Naive thymus-derived CD8-positive, alpha-beta T cell (primary cell): ENCODE results near the gene CYTL1. TPM values are rescaled to one million over a fixed set of nuclear protein-coding genes. Genes with fewer than 3 reads are reported as not detected.

ENCODE experiments used
- ATAC-seq, 2 donors: fragments of 150-1000 bp; cut with Tn5 transposase in 1 of 2; sonication (Bioruptor Pico), chemical (Tn5 transposase) in 1 of 2; 1 replicate in 1 of 2; 2 replicates in 1 of 2; pipeline ENCODE4 v1.10.0; 2021; ENCODE audit warnings: mild to moderate bottlenecking in 2 of 2, moderate library complexity in 2 of 2
- POLR2A ChIA-PET: fragments of 350-600 bp; sonication (Branson Sonifier 250); formaldehyde crosslinking; loops from one replicate; lab custom pipeline; 2021; ENCODE audit warnings: antibody characterized with exemption; lab: Charles Lee
- DNase-seq, 10 donors: peaks; one replicate each; pipeline versions ENCODE4 v3.0.0 to v3.0.0-alpha.2; 2020 to 2022
- H3K27ac Mint-ChIP-seq, 10 donors: one replicate each; pipeline ENCODE4 v1.8.0; 2020 to 2022; ENCODE audit warnings: mild to moderate bottlenecking in 10 of 10, mixed read lengths in 10 of 10, moderate library complexity in 4 of 10, inconsistent platforms in 1 of 10
- H3K27me3 Mint-ChIP-seq, 5 donors: one replicate each; pipeline ENCODE4 v1.8.0; 2021 to 2022; ENCODE audit warnings: mixed read lengths in 5 of 5
- H3K36me3 Mint-ChIP-seq, 3 donors: one replicate each; pipeline ENCODE4 v1.8.0; 2020 to 2022; ENCODE audit warnings: mixed read lengths in 3 of 3, mild to moderate bottlenecking in 2 of 3, inconsistent platforms in 1 of 3
- H3K4me1 Mint-ChIP-seq, 4 donors: one replicate each; pipeline ENCODE4 v1.8.0; 2021 to 2022; ENCODE audit warnings: mixed read lengths in 4 of 4
- H3K4me3 Mint-ChIP-seq, 10 donors: one replicate each; pipeline ENCODE4 v1.8.0; 2020 to 2022; ENCODE audit warnings: mild to moderate bottlenecking in 10 of 10, mixed read lengths in 10 of 10, moderate library complexity in 6 of 10, inconsistent platforms in 1 of 10
- H3K9me3 Mint-ChIP-seq, 9 donors: one replicate each; pipeline ENCODE4 v1.8.0; 2020 to 2022; ENCODE audit warnings: mixed read lengths in 9 of 9, mild to moderate bottlenecking in 3 of 9, inconsistent platforms in 1 of 9, moderate library complexity in 1 of 9
- polyA plus RNA-seq, 3 donors: library from polyadenylated mRNA; unstranded; fragments of 300-500 nt; fragmentation: Illumina TruSeq; gene quantifications; one replicate each; pipeline ENCODE4 v1.2.3, GENCODE V29; 2021
- total RNA-seq, 8 experiments: library from RNA in 2 of 8; stranded (reverse) in 2 of 8; gene quantifications; one replicate each; pipeline ENCODE4 v1.2.3 and lab custom pipeline; 2021 to 2026

CYTL1 gene
- total and polyA plus RNA-seq, 5 experiments from 2014 or later, result not detected

DNA sequence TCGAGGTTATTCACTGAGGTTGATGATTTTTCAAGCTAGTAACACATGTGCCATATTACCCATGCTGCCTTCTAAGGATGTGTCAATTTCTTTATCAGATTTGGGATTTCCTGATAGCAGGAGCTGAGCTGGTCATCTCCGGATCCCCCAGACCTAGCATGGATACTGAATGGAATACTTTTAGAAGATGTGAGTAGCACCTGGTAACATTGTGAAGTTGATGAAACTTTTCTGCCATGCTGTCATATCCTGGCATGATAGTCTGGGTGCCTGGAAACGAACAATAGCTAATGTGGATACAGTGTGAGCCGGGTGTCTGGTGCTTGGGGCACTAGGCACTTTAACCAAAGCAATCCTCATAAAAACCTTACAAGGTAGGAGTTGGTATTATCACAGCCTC lies 11.0 kb upstream of the CYTL1 start:
- Mint-ChIP-seq H3K36me3 (no peaks in the 10 kb centered on the region), H3K27ac (no peak overlapping the region), H3K27me3 (peaks cover 0 to 20% (median 4%) of the 10 kb centered on the region in 5 donors), H3K4me1 (peaks cover 7 to 17% (median 13%) of the 10 kb centered on the region in 4 donors), H3K4me3 (no peak overlapping the region), H3K9me3 (no peaks in the 10 kb centered on the region)
- POLR2A ChIA-PET, result no interaction called here
- ATAC-seq (no peak), DNase-seq (no peak)

GRCh38 chr4:5029447-5029846 lies 10.2 kb upstream of the CYTL1 start:
- no peaks in the 10 kb centered on the region for H3K36me3 Mint-ChIP-seq
- no peak overlapping the region for H3K4me3 Mint-ChIP-seq
- no peaks in the 10 kb centered on the region for H3K9me3 Mint-ChIP-seq
- H3K27me3 Mint-ChIP-seq, result peaks cover 0 to 22% (median 4%) of the 10 kb centered on the region in 5 donors
- POLR2A ChIA-PET, result no interaction called here
- DNase-seq, result no peak
- ATAC-seq, result no peak
- H3K27ac Mint-ChIP-seq, result no peak overlapping the region
- peaks cover 7 to 15% (median 12%) of the 10 kb centered on the region in 4 donors for H3K4me1 Mint-ChIP-seq

DNA sequence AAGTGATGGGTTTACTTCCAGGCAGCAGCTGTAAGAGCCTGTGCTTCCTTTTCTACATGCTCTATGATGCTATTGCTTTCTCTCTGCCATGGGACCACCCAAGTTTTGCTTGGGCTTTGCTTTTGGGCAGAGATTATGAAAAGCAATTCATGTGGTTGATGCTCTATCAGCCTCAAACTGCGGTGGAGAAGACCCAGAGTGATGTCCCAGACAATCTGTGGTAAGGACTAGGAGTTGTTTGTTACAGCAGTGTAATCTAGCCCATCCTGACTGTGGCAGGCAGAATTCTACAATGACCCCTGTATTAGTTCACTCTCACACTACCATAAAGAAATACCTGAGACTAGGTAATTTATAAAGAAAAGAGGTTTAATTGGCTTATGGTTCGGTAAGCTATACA lies 9.2 kb upstream of the CYTL1 start:
- peaks cover 2 to 7% (median 5%) of the 10 kb centered on the region in 4 donors for H3K4me1 Mint-ChIP-seq
- POLR2A ChIA-PET, result no interaction called here
- H3K4me3 Mint-ChIP-seq, result no peak overlapping the region
- ATAC-seq (no peak), DNase-seq (no peak)
- peaks cover 0 to 2% (median 0%) of the 10 kb centered on the region in 9 donors for H3K9me3 Mint-ChIP-seq
- no peak overlapping the region for H3K27ac Mint-ChIP-seq
- peaks cover 0 to 22% (median 4%) of the 10 kb centered on the region in 5 donors for H3K27me3 Mint-ChIP-seq
- no peaks in the 10 kb centered on the region for H3K36me3 Mint-ChIP-seq

DNA sequence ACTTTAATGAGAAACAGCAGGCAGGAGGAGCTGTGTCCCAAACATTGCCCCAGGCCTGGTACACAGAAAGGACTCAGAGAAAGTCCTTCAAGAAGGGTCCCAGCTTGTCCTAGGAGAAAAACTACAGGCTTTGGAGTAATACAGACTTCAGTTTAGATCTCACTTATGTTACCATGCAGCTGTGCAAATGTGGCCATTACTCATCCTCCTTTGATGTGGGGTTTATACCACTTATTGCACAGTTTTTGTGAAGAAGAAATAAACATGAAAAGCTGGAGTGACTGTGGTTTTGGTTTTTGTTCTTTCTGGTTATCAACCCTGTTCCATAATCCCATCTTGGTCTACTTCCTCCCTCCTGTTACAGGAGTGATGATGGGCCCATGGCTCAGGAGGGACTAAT lies 8.1 kb upstream of the CYTL1 start:
- POLR2A ChIA-PET, result no interaction called here
- peaks cover 0 to 22% (median 4%) of the 10 kb centered on the region in 5 donors for H3K27me3 Mint-ChIP-seq
- H3K9me3 Mint-ChIP-seq, result peaks cover 0 to 5% (median 0%) of the 10 kb centered on the region in 9 donors
- H3K27ac Mint-ChIP-seq, result no peak overlapping the region
- H3K36me3 Mint-ChIP-seq, result no peaks in the 10 kb centered on the region
- H3K4me3 Mint-ChIP-seq, result no peak overlapping the region
- H3K4me1 Mint-ChIP-seq, result no peaks in the 10 kb centered on the region
- DNase-seq (no peak), ATAC-seq (no peak)

GRCh38 chr4:5026371-5026770 lies 7.1 kb upstream of the CYTL1 start:
- H3K27me3 Mint-ChIP-seq, result peaks cover 0 to 22% (median 4%) of the 10 kb centered on the region in 5 donors
- ATAC-seq, result no peak
- no peak for DNase-seq
- no peaks in the 10 kb centered on the region for H3K4me1 Mint-ChIP-seq
- H3K36me3 Mint-ChIP-seq, result no peaks in the 10 kb centered on the region
- H3K27ac Mint-ChIP-seq, result no peak overlapping the region
- H3K9me3 Mint-ChIP-seq, result peaks cover 0 to 5% (median 0%) of the 10 kb centered on the region in 9 donors
- no peak overlapping the region for H3K4me3 Mint-ChIP-seq
- POLR2A ChIA-PET, result no interaction called here

GRCh38 chr4:5024673-5025072 lies 5.4 kb upstream of the CYTL1 start:
- DNase-seq (no peak), ATAC-seq (no peak)
- no peak overlapping the region for H3K27ac Mint-ChIP-seq
- H3K4me3 Mint-ChIP-seq, result no peak overlapping the region
- H3K27me3 Mint-ChIP-seq, result peaks cover 0 to 13% (median 4%) of the 10 kb centered on the region in 5 donors
- POLR2A ChIA-PET, result no interaction called here
- H3K9me3 Mint-ChIP-seq, result peaks cover 0 to 5% (median 0%) of the 10 kb centered on the region in 9 donors
- peaks cover 0 to under 1% (median 0%) of the 10 kb centered on the region in 4 donors for H3K4me1 Mint-ChIP-seq
- no peaks in the 10 kb centered on the region for H3K36me3 Mint-ChIP-seq

DNA sequence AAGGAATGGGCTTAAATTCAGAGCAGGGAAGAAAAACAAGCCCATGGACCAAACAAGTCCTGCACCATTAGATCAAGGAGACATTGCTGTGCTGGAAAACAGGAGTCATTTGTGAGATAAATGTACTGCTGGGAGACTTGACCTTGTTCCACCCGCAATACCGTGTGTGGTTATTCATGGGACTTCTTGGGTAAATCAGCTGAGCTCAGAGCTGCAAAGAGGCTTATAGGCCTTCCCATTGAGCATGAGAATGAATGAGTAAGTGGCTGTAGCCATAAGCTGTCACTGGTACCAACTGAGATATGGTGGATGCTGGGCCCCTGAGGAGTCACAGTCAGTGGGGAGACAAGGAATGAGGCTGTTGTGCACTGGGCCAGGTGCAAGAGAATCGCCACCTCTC lies 2.3 kb upstream of the CYTL1 start:
- no peaks in the 10 kb centered on the region for H3K36me3 Mint-ChIP-seq
- POLR2A ChIA-PET, result no interaction called here
- peaks cover 3 to 17% (median 12%) of the 10 kb centered on the region in 4 donors for H3K4me1 Mint-ChIP-seq
- no peak overlapping the region for H3K4me3 Mint-ChIP-seq
- H3K9me3 Mint-ChIP-seq, result peaks cover 0 to 5% (median 0%) of the 10 kb centered on the region in 9 donors
- ATAC-seq, result no peak
- no peak for DNase-seq
- H3K27me3 Mint-ChIP-seq, result peaks cover 7 to 30% (median 15%) of the 10 kb centered on the region in 5 donors
- H3K27ac Mint-ChIP-seq, result no peak overlapping the region

- Mint-ChIP-seq H3K9me3 (peaks cover 0 to 7% (median 0%) of the 10 kb centered on the region in 9 donors), H3K4me1 (peaks cover 3 to 17% (median 12%) of the 10 kb centered on the region in 4 donors), H3K36me3 (no peaks in the 10 kb centered on the region), H3K4me3 (peak overlapping the region in 2 of 10 donors; percentile 0 to 23), H3K27ac (no peak overlapping the region), H3K27me3 (peaks cover 11 to 32% (median 17%) of the 10 kb centered on the region in 5 donors)
- DNase-seq (no peak), ATAC-seq (no peak)
- POLR2A ChIA-PET, result no interaction called here
Measured at GRCh38 chr4:5020341-5020740, 1.1 kb upstream of the CYTL1 start.

DNA sequence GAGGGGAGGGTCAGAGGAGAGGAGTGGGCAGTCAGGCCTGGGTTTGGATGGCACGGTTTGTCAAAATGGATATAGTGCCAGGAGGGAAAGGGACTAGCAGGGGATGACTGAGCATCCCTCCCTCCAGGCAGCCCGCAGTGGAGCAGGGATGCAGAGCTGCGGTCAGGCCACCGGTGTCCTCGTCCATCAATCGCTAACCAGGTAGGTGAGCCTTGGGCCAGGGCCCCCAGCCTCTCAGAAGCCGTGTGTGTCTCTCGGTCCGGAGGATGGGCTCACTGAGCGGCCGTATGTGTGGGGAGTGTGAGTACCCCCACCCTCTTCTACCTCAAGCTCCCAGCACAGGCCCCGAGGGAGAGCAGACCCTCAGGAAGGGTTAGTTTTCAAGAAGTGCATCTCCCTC lies 538 bp upstream of the CYTL1 start:
- POLR2A ChIA-PET, result no interaction called here
- Mint-ChIP-seq H3K9me3 (peaks cover 0 to 7% (median 0%) of the 10 kb centered on the region in 9 donors), H3K27me3 (peaks cover 12 to 33% (median 17%) of the 10 kb centered on the region in 5 donors), H3K36me3 (no peaks in the 10 kb centered on the region), H3K4me3 (peak overlapping the region in 3 of 10 donors; percentile 23 to 49 (median 33)), H3K27ac (no peak overlapping the region), H3K4me1 (peaks cover 3 to 17% (median 12%) of the 10 kb centered on the region in 4 donors)
- ATAC-seq (no peak), DNase-seq (no peak)

DNA sequence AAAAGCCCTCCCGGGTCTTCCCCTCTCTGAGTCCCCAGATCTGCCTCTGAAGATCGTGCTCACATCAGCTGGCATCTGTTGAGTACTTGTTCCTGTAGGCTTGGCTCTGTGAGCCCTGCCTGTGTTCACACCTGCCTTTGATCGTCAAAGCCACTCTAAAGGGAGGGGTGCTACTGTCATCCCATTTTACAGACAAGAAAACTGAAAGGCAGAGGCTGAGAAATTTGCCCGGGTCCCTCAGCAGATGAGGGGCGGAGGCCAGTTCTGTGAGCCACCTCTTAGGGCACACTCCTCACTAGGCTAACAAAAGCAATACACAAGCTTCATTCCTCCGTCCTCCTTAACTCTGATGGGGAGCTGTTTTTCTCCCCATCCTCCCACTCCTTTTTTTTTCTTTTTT lies 655 bp downstream of the CYTL1 start:
- Mint-ChIP-seq H3K27me3 (peaks cover 13 to 43% (median 21%) of the 10 kb centered on the region in 5 donors), H3K36me3 (no peaks in the 10 kb centered on the region), H3K27ac (no peak overlapping the region), H3K4me1 (peaks cover 3 to 17% (median 12%) of the 10 kb centered on the region in 4 donors), H3K4me3 (peak overlapping the region in 4 of 10 donors; percentile 4 to 49 (median 41)), H3K9me3 (peaks cover 0 to 7% (median 0%) of the 10 kb centered on the region in 9 donors)
- DNase-seq, result no peak
- ATAC-seq, result no peak
- POLR2A ChIA-PET, result interaction anchor here (0.7 kb wide), 1 partner anchor 28 kb away, joined by 3 read pairs; no protein-coding TSS in a partner anchor

DNA sequence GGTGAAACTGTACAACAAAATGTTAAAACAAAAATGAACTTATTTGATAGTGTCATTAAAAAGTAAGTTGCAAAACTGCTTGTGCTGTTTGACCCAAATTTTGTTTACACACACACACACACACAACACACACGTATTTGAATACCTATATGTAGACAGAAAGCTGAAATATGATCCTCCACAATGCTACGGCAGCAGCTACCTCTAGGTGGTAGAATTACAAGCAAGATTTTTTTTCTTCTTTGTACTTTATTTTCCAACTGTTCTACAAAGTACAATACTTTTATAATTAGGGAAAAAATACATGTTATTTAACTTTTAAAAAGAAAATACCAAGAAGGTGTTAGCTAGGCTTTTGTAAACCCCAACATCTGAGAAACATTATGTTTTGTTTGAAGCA lies 1.2 kb downstream of the CYTL1 start:
- DNase-seq (no peak), ATAC-seq (no peak)
- Mint-ChIP-seq H3K9me3 (peaks cover 0 to 3% (median 0%) of the 10 kb centered on the region in 9 donors), H3K27me3 (peaks cover 14 to 48% (median 25%) of the 10 kb centered on the region in 5 donors), H3K4me3 (peak overlapping the region in 2 of 10 donors; percentile 39 to 43), H3K4me1 (peaks cover 3 to 17% (median 12%) of the 10 kb centered on the region in 4 donors), H3K27ac (no peak overlapping the region), H3K36me3 (no peaks in the 10 kb centered on the region)
- POLR2A ChIA-PET, result no interaction called here

DNA sequence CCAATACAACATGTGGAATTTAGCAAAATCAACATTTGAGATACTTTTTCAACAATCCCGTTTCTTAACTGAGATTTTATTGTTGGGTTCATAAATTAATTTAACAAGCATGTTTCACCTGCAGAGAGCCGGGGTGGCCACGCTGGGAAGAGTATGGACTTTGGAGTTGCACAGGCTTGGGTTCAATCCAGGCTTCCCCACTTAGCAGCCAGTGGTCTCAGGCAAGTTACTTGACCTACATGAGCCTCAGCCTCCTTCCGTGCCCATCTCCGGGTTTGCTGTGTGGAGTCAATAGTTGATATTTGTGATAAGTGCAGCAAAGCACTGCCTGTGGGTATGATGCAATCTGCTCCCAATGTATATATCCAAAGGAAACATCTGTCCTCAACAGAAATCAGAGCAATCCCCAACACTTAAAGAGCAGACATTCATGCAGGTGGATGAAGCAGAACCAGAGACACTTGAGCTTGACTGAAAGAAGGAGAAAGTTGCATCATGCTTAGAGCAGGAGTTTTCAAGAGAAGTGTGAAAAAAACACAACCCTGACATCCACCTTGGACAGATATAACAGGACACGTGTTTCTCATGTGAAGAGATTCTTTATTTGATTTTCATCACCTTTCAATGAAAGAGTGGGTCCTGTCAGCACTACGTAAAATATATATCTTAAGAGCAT lies 5.1 kb downstream of the CYTL1 start:
- peaks cover 24 to 74% (median 28%) of the 10 kb centered on the region in 5 donors for H3K27me3 Mint-ChIP-seq
- POLR2A ChIA-PET, result no interaction called here
- H3K36me3 Mint-ChIP-seq, result no peaks in the 10 kb centered on the region
- H3K27ac Mint-ChIP-seq, result no peak overlapping the region
- H3K4me1 Mint-ChIP-seq, result peaks cover 0 to 14% (median 9%) of the 10 kb centered on the region in 4 donors
- H3K4me3 Mint-ChIP-seq, result no peak overlapping the region
- peaks cover 0 to 6% (median 0%) of the 10 kb centered on the region in 9 donors for H3K9me3 Mint-ChIP-seq
- no peak for ATAC-seq
- no peak for DNase-seq

- ATAC-seq (no peak), DNase-seq (no peak)
- Mint-ChIP-seq H3K27ac (no peak overlapping the region), H3K36me3 (no peaks in the 10 kb centered on the region), H3K4me3 (no peak overlapping the region), H3K27me3 (peaks cover 26 to 76% (median 28%) of the 10 kb centered on the region in 5 donors), H3K4me1 (peaks cover 0 to 2% (median under 1%) of the 10 kb centered on the region in 4 donors), H3K9me3 (peaks cover 0 to 6% (median 0%) of the 10 kb centered on the region in 9 donors)
- POLR2A ChIA-PET, result no interaction called here
Measured at GRCh38 chr4:5012958-5013357, 6.3 kb downstream of the CYTL1 start.
